NCI-H2081 (cell line): ENCODE measurements around the gene ZNF783.

Experiments
- DNase-seq, 2 experiments: peaks; one replicate each; lab custom pipeline; 2025; lab: John Stamatoyannopoulos, UW

Gene ZNF783

GRCh38 chr7:149281508-149282330 lies 19.7 kb downstream of the ZNF783 start:
- no peak for DNase-seq

DNA sequence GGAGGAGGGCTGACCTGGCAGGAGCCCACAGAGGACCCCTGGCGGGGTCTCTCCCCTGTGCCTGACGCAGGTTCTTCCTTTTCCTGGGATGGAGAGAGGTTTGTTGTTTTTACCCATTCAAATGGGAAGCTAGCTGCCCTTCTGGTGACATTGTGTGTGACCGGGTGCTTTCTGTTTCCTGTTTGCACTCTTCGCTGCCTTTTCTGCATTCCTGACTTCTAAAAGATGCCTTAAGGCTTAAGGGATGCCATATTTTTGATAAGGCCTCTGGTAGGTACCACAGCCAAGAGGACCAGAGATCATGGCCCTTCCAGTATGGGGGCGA lies 20.3 kb downstream of the ZNF783 start:
- DNase-seq, result no peak

- DNase-seq, result no peak
These were observed 21.3 kb downstream of the ZNF783 start for GRCh38 chr7:149283321-149283720.

DNA sequence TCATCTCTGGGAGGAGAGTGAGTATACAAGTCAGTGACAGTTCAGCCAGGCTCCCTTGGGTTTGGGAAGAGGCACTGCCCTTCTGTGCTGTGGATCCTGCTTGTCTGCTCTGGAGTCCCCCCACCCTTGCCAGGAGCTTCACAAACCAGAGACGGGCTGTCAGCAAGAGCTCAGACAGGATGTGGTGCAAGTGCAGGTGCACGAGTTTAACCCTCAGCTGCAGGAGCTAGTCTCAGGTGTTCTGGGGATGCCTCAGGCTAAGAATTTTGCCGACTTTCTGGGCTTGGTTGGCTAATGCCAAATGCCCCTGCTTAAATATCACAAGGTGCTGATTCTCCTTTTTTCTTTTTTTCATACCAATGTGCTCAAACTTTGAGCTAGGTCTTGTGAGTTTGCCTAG lies 22.3 kb downstream of the ZNF783 start:
- DNase-seq, result peak; percentile 16 to 62

DNA sequence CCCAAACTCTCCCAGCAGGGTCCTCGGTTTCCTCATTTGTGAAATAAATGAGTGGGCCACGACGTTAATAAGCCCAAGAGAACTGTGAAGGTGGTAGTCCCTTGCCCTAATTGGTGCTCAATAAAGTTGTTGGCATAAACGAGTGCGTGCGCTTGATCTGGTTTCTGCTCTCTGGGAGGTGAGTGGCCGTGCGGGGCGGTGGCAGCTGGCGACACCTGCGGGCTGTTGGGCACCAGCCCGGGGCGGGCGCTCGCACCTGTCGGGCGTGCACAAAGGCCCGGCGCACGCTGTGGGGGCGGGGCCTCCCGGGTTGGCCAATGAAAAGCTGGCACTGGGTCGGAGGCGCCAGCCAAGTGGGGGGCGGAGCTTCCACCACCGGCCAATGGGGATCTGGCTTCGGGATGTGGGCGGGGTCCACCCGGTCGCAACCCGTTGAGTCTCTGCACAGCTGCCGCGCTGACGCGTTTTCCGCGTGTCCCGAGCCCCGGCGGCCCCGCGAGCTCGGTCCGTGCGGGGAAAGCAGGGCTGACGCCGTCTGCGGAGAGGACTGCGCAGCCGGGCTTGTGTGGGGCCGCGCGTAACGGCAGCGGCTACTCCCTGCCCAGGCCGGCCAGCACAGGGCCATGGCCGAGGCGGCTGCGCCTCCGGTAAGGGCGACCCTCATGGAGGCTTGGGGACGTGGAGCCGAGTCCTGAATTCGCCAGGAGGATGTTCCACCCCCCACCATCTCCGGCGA lies 23.0 kb downstream of the ZNF783 start:
- peak; percentile 98 to 99 for DNase-seq

DNA sequence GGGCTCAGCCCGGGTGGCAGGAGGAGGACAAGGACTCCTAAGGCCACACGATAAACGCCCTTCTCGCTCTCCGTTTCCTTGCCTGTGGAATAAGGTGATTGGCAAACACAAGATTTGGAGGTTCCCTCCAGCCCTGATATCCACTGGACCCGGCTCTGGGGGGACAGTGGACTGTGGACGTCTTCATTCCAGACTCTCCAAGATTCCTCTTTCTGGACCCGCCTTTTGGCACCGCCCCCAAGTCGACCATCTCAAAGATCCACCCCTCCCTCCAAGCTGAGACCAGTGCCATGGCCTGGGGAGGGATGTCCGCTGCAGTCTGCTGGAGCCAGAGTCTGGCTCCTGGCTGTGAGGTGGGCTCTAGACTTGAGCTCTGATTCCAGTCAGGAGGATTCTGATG lies 23.6 kb downstream of the ZNF783 start:
- DNase-seq, result peak in 1 of 2 experiments; percentile 30

DNA sequence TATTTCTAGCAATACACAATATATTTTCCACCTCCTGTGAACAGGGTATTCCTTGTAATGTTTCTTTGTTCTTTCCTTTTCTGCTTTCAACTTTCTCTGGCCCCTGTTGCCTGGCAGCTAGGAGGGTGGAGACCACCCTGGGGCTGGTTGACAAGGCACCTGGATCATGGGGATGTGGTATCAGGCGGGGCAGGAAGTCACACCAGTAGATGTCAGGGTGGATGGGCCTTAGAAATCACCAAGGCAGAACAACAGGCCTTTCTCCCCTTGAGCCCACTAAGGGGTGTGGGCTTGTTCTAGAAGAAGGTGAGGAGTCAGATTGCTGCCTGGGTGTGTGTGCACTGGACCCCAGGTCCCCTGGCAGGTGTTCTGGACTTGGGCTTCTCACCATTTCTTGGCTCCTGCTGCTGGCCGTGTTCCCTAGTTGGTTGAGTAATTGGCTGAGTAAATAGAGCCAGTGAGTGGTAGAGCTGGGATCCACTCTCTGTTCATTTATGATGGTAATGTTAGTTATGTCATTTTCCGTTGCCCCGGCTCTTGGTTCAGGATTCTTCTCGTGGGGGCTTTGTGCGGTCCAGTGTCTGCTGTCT lies 24.9 kb downstream of the ZNF783 start:
- peak in 1 of 2 experiments; percentile 38 for DNase-seq

DNA sequence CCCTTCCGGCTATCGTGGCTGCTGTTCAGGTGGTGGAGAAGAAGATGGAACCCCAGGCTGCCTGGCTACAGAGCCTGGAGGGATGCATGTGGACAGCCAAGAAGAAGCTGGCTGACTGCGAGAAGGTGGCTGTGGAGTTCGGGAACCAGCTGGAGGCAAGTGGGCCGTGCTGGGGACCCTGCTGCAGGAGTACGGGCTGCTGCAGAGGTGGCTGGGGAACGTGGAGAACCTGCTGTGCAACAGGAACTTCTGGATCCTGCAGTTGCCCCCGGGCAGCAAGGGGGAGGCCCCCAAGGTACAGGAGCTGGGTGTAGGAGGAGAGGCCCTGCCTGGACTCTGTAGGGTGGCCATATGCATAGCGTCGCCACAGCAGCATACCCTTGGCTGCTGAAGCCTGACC lies 25.6 kb downstream of the ZNF783 start:
- no peak for DNase-seq

GRCh38 chr7:149289262-149289661 lies 27.3 kb downstream of the ZNF783 start:
- DNase-seq, result no peak

- DNase-seq, result no peak
These were observed 27.9 kb downstream of the ZNF783 start for GRCh38 chr7:149289856-149290255.

- DNase-seq, result no peak
These were observed 29.2 kb downstream of the ZNF783 start for GRCh38 chr7:149291036-149291780.

DNA sequence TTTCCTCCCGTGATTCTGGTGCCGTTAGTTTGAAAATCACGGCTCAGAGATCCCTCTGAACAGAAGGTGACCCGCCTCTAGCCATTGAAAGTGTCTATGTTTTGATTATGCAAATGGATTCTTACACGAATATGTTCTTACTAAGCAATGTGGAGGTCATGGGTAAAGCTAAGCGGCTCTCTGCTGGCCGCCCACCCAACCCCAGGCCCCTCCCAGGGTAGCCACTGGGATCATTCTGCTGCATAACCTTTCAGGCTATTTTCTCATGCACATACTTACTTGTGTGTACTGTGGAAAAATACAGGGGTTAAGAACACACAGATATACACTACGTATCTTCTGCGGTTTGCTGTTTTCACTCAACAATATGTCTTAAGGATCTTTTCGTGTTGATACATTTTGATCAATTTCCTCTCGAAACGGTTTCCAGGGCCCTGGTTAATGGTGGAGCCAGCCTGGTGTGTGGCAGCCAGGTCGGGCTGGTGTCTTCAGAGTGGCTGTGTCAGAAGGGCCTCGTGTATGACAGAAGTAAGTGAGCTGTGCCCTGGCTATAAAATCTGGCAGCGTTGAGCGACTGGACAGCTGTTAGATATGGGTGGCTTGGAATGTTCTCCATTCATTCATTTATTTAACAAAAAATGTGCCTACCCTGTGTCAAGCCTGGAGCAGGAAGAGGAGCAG lies 29.9 kb downstream of the ZNF783 start:
- no peak for DNase-seq

DNA sequence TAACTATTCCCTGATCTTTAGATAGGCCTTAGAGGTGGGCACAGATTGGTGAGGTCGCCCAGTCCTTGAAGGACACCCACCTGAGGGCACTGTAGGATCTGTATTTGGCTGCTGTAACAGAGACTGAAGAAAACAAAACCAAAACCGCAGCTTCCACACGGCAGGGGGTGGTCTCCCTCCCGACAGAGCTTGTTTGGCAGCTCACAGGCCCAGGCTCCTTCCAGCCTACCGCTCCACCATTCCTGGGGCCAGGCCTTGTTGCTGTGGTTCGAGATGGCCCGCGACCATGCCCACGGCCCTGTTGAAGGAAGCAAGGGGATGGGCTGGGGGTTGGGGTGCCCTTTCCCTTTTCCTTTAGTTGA lies 30.4 kb downstream of the ZNF783 start:
- DNase-seq, result no peak

DNA sequence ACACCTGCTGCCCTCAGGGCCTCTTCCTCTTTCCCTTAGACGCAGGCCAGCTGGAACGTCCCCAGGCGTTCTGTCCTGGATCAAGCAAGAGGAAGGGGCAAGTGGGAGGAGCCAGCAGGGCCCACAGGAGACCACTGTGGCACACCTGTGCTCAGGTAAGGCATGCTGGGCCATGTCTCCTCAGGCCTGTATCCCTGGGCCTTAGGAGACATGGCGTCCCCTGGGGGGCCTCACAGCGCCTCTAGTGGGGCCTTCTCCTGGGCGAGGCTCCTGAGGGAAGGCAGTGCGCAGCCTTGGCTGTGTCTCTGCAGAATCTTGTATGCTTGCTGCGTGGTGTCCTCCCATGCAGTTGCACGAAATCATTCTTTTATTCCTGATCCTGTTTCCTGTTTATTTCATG lies 31.3 kb downstream of the ZNF783 start:
- DNase-seq, result no peak

DNA sequence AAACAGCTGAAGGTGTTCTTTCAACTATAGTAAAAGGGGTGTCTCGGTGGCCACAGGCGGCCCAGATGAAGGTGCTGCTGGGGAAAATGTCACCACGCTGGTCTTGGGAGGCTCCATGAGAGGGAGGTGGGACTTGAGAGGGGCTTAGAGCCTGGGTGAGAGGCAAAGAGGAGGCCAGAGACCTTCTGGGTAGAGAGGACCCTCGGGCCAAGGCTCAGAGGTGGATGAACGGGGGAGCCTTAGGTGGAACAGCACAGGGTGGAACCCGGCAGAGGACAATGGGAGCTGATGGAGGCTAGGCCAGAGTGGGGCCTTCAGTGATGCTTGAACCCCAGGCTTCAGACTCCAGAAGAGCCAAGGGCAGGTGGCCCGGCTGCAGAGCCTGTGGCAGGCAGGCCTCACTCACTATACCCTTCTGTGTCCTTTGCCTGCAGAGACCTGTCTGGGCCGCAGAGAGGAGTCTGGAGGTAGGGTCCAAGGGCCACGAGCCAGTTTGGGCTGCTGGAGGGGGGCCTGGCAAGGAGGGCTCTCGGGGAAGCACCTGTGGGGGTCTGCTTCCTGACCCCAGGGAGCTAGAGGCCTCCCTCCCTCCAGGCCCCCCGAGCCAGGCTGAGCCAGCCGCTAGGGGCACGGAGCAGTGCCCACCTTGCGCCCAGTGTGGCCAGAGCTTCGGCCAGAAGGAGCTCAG lies 32.1 kb downstream of the ZNF783 start:
- DNase-seq, result no peak

DNA sequence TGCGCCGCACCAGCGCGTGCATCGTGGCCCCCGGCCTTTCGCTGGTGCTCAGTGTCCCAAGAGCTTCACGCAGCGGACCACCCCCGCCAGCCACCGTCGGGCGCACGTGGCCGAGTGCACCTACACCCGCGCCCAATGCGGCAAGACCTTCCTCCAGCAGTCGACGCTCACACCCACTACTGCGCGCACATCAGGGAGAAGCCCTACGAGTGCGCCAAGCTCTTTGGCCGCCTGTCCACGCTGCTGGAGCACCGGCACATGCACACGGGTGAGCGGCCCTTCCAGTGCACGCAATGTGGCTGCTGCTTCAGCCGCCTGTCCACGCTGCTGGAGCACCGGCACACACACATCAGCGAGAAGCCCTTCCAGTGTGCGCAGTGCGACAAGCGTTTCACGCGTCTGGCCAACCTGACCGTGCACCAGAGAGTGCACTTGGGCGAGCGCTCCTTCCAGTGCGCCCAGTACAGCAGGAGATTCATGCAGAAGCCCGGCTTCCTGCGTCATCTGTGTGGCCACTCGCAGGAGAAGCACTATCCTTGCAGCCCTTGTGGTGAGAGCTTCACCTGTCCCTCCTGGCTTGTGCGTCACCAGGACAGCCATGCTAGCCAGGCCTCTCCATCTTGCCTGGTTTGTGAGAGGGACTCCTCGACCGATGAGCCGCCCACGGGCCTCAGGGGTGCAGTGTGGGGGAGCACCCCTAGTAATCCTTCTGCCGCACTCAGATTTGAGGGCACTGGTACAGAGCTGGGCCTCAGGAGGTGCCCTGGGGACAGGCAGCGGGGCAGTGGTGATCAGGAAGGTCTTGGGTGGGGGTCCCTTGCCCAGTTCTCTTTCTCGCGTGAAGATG lies 32.9 kb downstream of the ZNF783 start:
- no peak for DNase-seq

GRCh38 chr7:149295481-149295850 lies 33.5 kb downstream of the ZNF783 start:
- DNase-seq, result no peak

- DNase-seq, result no peak
These were observed 34.4 kb downstream of the ZNF783 start for GRCh38 chr7:149296368-149296767.

GRCh38 chr7:149297034-149297755 lies 35.2 kb downstream of the ZNF783 start:
- no peak for DNase-seq
